Hepatocyte (in vitro differentiated cells): ENCODE measurements around the gene KIR2DL1. TPM values are rescaled to one million over a fixed set of nuclear protein-coding genes. Genes with fewer than 3 reads are reported as not detected.
"Not testable (repeated sequence)": the region's sequence is repeated elsewhere in the genome, so short reads cannot be mapped to it uniquely, and the experiment has no call there.

Experiments
- DNase-seq: peaks from one replicate; pipeline ENCODE4 v3.0.0-alpha.2; 2016; ENCODE audit warnings: low spot score
- H2AFZ ChIP-seq: fragments of 200-600 bp; sonication (generic); 2 replicates; pipeline ENCODE4 v1.6.0; 2016; ENCODE audit warnings: antibody characterized with exemption, mild to moderate bottlenecking
- H3K27ac ChIP-seq: fragments of 200-600 bp; sonication (generic); 2 replicates; pipeline ENCODE4 v1.5.1; 2016; ENCODE audit warnings: mild to moderate bottlenecking
- H3K27me3 ChIP-seq: fragments of 200-600 bp; sonication (generic); 2 replicates; pipeline ENCODE4 v1.6.1; 2016
- H3K36me3 ChIP-seq: fragments of 200-600 bp; sonication (generic); replicated peaks from 2 replicates; pipeline ENCODE4 v1.5.1; 2016; ENCODE audit warnings: low read depth; ENCODE audit not compliant: insufficient read depth
- H3K4me1 ChIP-seq: fragments of 200-600 bp; sonication (generic); 2 replicates; pipeline ENCODE4 v1.5.1; 2016; ENCODE audit warnings: mild to moderate bottlenecking, moderate library complexity; ENCODE audit not compliant: insufficient read depth
- H3K4me2 ChIP-seq: fragments of 200-600 bp; sonication (generic); 2 replicates; pipeline ENCODE4 v1.6.0; 2016
- H3K4me3 ChIP-seq: fragments of 200-600 bp; sonication (generic); 2 replicates; pipeline ENCODE4 v1.5.1; 2016; ENCODE audit warnings: mild to moderate bottlenecking
- H3K79me2 ChIP-seq: fragments of 200-600 bp; sonication (generic); 2 replicates; pipeline ENCODE4 v1.6.0; 2017; ENCODE audit warnings: mild to moderate bottlenecking
- H3K9me2 ChIP-seq: fragments of 200-600 bp; sonication (generic); replicated peaks from 2 replicates; pipeline ENCODE4 v1.6.0; 2017; ENCODE audit warnings: mild to moderate bottlenecking; ENCODE audit not compliant: insufficient read depth
- H3K9me3 ChIP-seq: fragments of 200-600 bp; sonication (generic); 2 replicates; pipeline ENCODE4 v1.5.1; 2016; ENCODE audit warnings: low read depth, mild to moderate bottlenecking
- H4K20me1 ChIP-seq: fragments of 200-600 bp; sonication (generic); 2 replicates; pipeline ENCODE4 v1.6.0; 2016; ENCODE audit warnings: mild to moderate bottlenecking; ENCODE audit not compliant: insufficient read depth, poor library complexity, severe bottlenecking
- WGBS: methylation state at CpG from one replicate; pipeline ENCODE4 v1.1.6; 2016; ENCODE audit warnings: low lambda C conversion rate; ENCODE audit errors: missing lambda C conversion rate; 5-methylcytosine and 5-hydroxymethylcytosine counted together
- polyA plus RNA-seq: library from polyadenylated mRNA; unstranded; fragments of >200 nt; fragmentation: Nextera tagmentation; extraction: Ambion mirVana; gene quantifications from 2 replicates; pipeline ENCODE4 v1.2.1, GENCODE V29; 2016
- small RNA-seq: library from RNA; depleted of rRNA; stranded (forward); fragments of <200 nt; gene quantifications from one replicate; pipeline ENCODE3, GENCODE V24; 2014
- total RNA-seq: library from RNA; depleted of rRNA; stranded (reverse); fragments of >200 nt; gene quantifications from 2 replicates; pipeline ENCODE4 v1.2.3, GENCODE V29; 2014

Gene KIR2DL1
- total and polyA plus RNA-seq, 2 experiments from 2014 or later = not detected

DNA sequence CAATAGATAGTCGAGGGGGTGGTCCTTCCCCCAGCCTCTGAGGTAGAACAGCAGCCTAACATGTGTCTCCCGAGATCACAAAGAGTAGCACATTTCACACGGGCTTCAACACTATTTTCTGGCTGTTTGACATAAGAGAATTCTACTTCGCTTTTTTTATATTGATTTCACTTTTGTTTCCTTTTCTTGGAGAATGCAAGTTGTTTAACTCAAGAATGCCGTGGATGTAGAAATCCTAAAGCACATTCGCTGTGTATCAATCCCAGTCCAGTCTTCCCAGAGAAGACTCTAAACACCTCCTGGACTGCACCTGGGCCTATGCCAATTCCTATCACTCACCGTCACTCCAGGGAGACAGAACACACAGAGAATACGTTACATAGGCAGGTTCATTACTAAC lies 58.5 kb downstream of the KIR2DL1 start:
- H3K9me2 ChIP-seq, H3K36me3 ChIP-seq, H3K4me2 ChIP-seq, H3K4me3 ChIP-seq, H3K4me1 ChIP-seq, DNase-seq, H4K20me1 ChIP-seq, H3K27ac ChIP-seq, H3K27me3 ChIP-seq, H3K79me2 ChIP-seq, H3K9me3 ChIP-seq, H2AFZ ChIP-seq: not testable (repeated sequence)
- WGBS = 62% methylated on average over 8 of the region's 8 CpGs

DNA sequence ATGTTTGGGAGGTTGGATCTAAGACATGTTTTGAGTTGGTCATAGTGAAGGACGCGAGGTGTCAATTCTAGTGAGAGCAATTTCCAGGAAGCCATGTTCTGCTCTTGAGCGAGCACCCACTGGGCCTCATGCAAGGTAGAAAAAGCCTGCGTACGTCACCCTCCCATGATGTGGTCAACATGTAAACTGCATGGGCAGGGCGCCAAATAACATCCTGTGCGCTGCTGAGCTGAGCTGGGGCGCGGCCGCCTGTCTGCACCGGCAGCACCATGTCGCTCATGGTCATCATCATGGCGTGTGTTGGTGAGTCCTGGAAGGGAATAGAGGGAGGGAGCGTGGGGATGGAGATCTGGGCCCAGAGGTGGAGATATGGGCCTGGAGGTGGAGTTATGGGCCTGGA lies 62.9 kb downstream of the KIR2DL1 start, which contains the start of gene KIR2DS4:
TSS of gene KIR2DS4 (plus strand) at position 181 of the 400 bp plus-strand sequence.
- H3K9me3 ChIP-seq, H3K4me1 ChIP-seq, H3K27me3 ChIP-seq, H4K20me1 ChIP-seq, H3K9me2 ChIP-seq, H3K36me3 ChIP-seq, H3K27ac ChIP-seq, H3K4me2 ChIP-seq, DNase-seq, H3K4me3 ChIP-seq, H2AFZ ChIP-seq, H3K79me2 ChIP-seq: not testable (repeated sequence)
- 85% methylated on average over 12 of the region's 14 CpGs for WGBS

Small RNA genes within 50 kb of the gene (small RNA-seq; reads per million reads assigned to genes)
- gene KIR3DP1 = not detected

Other genes starting within 250 kb of the KIR2DL1 start
- not detected in 2 replicates for gene LILRA2, start 196.0 kb upstream of the KIR2DL1 start, total RNA-seq
- gene LILRA2, start 196.0 kb upstream of the KIR2DL1 start, polyA plus RNA-seq = not detected in 2 replicates
- not detected in 2 replicates for gene LILRA1, start 176.2 kb upstream of the KIR2DL1 start, total RNA-seq
- gene LILRA1, start 176.2 kb upstream of the KIR2DL1 start, polyA plus RNA-seq = not detected in 2 replicates
- gene LILRB1, start 139.3 kb upstream of the KIR2DL1 start, total RNA-seq = not detected in 2 replicates
- not detected in 2 replicates for gene LILRB1, start 139.3 kb upstream of the KIR2DL1 start, polyA plus RNA-seq
- not detected in 2 replicates for gene LILRB4, start 106.8 kb upstream of the KIR2DL1 start, total RNA-seq
- not detected in 2 replicates for gene LILRB4, start 106.8 kb upstream of the KIR2DL1 start, polyA plus RNA-seq
- not detected in 2 replicates for gene KIR3DL3, start 45.4 kb upstream of the KIR2DL1 start, total RNA-seq
- gene KIR3DL3, start 45.4 kb upstream of the KIR2DL1 start, polyA plus RNA-seq = not detected in 2 replicates
- not detected in 2 replicates for gene KIR2DL3, start 31.3 kb upstream of the KIR2DL1 start, total RNA-seq
- not detected in 2 replicates for gene KIR2DL3, start 31.3 kb upstream of the KIR2DL1 start, polyA plus RNA-seq
- not detected in 2 replicates for gene KIR2DL4, start 33.8 kb downstream of the KIR2DL1 start, total RNA-seq
- gene KIR2DL4, start 33.8 kb downstream of the KIR2DL1 start, polyA plus RNA-seq = not detected in 2 replicates
- not detected in 2 replicates for gene KIR3DL1, start 46.7 kb downstream of the KIR2DL1 start, total RNA-seq
- not detected in 2 replicates for gene KIR3DL1, start 46.7 kb downstream of the KIR2DL1 start, polyA plus RNA-seq
- gene KIR2DS4, start 62.9 kb downstream of the KIR2DL1 start, total RNA-seq = not detected in 2 replicates
- gene KIR2DS4, start 62.9 kb downstream of the KIR2DL1 start, polyA plus RNA-seq = not detected in 2 replicates
- not detected in 2 replicates for gene KIR3DL2, start 80.7 kb downstream of the KIR2DL1 start, total RNA-seq
- not detected in 2 replicates for gene KIR3DL2, start 80.7 kb downstream of the KIR2DL1 start, polyA plus RNA-seq
- gene FCAR, start 104.4 kb downstream of the KIR2DL1 start, total RNA-seq = not detected in 2 replicates
- gene FCAR, start 104.4 kb downstream of the KIR2DL1 start, polyA plus RNA-seq = 0.41 TPM in 1 of 2 replicates, not detected in the other
- 0.44 TPM in 1 of 2 replicates, not detected in the other for gene NCR1, start 136.4 kb downstream of the KIR2DL1 start, total RNA-seq
- gene NCR1, start 136.4 kb downstream of the KIR2DL1 start, polyA plus RNA-seq = not detected in 2 replicates
- not detected in 2 replicates for gene NLRP7, start 177.7 kb downstream of the KIR2DL1 start, total RNA-seq
- not detected in 2 replicates for gene NLRP7, start 177.7 kb downstream of the KIR2DL1 start, polyA plus RNA-seq
- gene NLRP2, start 196.6 kb downstream of the KIR2DL1 start, total RNA-seq = 37.1 and 40.2 TPM in 2 replicates
- 16.5 and 22.1 TPM in 2 replicates for gene NLRP2, start 196.6 kb downstream of the KIR2DL1 start, polyA plus RNA-seq